ENCODE data around the gene EYS.

DNA sequence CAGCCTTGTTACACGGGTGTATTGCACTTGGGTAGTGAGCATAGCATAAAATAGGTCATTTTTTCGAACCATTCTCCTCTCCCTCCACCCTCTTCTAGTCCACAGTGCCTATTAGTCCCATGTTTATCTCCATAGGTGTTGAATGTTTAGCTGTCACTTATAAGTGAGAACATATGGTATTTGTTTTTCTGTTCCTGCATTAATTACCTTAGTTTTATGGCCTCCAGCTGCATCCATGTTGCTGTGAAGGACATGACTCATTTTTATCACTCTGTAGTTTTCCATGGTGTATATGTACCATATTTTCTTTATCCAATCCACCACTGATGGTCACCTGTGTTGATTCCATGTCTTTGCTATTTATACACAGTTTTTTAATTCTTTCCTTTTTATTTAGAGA, 889.5 kb downstream of the EYS start:
- TF ChIP-seq, protein P1, sequence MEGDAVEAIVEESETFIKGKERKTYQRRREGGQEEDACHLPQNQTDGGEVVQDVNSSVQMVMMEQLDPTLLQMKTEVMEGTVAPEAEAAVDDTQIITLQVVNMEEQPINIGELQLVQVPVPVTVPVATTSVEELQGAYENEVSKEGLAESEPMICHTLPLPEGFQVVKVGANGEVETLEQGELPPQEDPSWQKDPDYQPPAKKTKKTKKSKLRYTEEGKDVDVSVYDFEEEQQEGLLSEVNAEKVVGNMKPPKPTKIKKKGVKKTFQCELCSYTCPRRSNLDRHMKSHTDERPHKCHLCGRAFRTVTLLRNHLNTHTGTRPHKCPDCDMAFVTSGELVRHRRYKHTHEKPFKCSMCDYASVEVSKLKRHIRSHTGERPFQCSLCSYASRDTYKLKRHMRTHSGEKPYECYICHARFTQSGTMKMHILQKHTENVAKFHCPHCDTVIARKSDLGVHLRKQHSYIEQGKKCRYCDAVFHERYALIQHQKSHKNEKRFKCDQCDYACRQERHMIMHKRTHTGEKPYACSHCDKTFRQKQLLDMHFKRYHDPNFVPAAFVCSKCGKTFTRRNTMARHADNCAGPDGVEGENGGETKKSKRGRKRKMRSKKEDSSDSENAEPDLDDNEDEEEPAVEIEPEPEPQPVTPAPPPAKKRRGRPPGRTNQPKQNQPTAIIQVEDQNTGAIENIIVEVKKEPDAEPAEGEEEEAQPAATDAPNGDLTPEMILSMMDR (IDR thresholded peaks at IDR 0.05) = no peak
- TF ChIP-seq POLR2A (IDR thresholded peaks at IDR 0.05) = no peak

Measured in breast epithelium (tissue), 3 donors.